Stimulated activated memory B cell treated with anti-CD40 and anti-IgM and Interleukin-4, amounts not matched to agents 10 μg/mL and 1 μg/mL and 100 μg/mL, for 72 hours (primary cell): ENCODE data around the gene TTLL13.
"Not testable (repeated sequence)": the region's sequence is repeated elsewhere in the genome, so short reads cannot be mapped to it uniquely, and the experiment has no call there.

Experiments used
- ATAC-seq: fragments of 150-1000 bp; cut with Tn5 transposase; 2 replicates; pipeline ENCODE4 v1.10.0; 2021
- H3K27ac Mint-ChIP-seq: one replicate; pipeline ENCODE4 v1.8.0; 2022; ENCODE audit warnings: mild to moderate bottlenecking, mixed read lengths
- H3K27me3 Mint-ChIP-seq: one replicate; pipeline ENCODE4 v1.8.0; 2022; ENCODE audit warnings: mixed read lengths
- H3K36me3 Mint-ChIP-seq: one replicate; pipeline ENCODE4 v1.8.0; 2022; ENCODE audit warnings: mixed read lengths
- H3K4me1 Mint-ChIP-seq: one replicate; pipeline ENCODE4 v1.8.0; 2022; ENCODE audit warnings: mixed read lengths
- H3K4me3 Mint-ChIP-seq: one replicate; pipeline ENCODE4 v1.8.0; 2022; ENCODE audit warnings: mild to moderate bottlenecking, moderate library complexity, mixed read lengths
- H3K9me3 Mint-ChIP-seq: one replicate; pipeline ENCODE4 v1.8.0; 2022; ENCODE audit warnings: mixed read lengths

TTLL13 gene

DNA sequence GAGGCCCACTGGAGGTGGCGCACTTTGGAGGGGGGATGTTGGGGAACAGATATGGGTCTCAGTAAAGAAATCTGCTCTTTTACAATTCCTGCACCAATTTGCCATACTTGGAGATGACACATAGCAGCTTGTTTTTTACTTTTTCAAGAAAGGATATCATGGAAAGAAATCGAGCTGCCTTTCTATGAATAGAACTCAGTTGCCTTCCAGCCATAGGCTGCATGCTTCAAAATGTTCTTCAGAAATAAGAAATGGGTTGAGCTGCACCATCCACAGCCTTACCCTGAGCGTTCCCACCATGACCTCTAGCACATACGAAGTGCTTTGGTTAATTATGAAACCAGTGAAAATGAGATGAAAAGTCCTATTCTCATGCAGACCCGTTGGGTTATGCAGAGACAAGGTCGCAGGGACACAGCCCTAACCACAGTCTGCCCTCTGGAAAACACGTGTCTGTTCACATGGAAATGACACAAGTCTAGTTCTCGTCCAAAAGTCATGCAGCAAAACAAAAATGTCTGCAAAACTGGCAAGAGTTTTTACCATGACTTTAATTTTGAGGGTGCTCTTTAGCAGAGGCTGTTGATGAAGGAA lies 52.4 kb downstream of the TTLL13 start:
- no peak for ATAC-seq
- Mint-ChIP-seq H3K4me3 (no peak overlapping the region), H3K27ac (no peak overlapping the region), H3K9me3 (no peaks in the 10 kb centered on the region), H3K4me1 (peaks cover 17% of the 10 kb centered on the region), H3K36me3 (no peaks in the 10 kb centered on the region), H3K27me3 (no peaks in the 10 kb centered on the region)

GRCh38 chr15:90305355-90305754 lies 56.0 kb downstream of the TTLL13 start:
- H3K9me3 Mint-ChIP-seq, H3K27me3 Mint-ChIP-seq, H3K27ac Mint-ChIP-seq: not testable (repeated sequence)

GRCh38 chr15:90305932-90306331 lies 56.6 kb downstream of the TTLL13 start:
- Mint-ChIP-seq H3K9me3 (no peaks in the 10 kb centered on the region), H3K4me1 (peaks cover 21% of the 10 kb centered on the region), H3K27me3 (no peaks in the 10 kb centered on the region), H3K27ac (peak overlapping the region; percentile 44), H3K36me3 (no peaks in the 10 kb centered on the region), H3K4me3 (peak overlapping the region; percentile 33)
- no peak for ATAC-seq

More at GRCh38 chr15:90305355-90305754, 56.0 kb downstream of the TTLL13 start:
- H3K4me1 Mint-ChIP-seq: peaks cover 22% of the 10 kb centered on the region
- not testable (repeated sequence) for ATAC-seq, H3K36me3 Mint-ChIP-seq, H3K4me3 Mint-ChIP-seq

DNA sequence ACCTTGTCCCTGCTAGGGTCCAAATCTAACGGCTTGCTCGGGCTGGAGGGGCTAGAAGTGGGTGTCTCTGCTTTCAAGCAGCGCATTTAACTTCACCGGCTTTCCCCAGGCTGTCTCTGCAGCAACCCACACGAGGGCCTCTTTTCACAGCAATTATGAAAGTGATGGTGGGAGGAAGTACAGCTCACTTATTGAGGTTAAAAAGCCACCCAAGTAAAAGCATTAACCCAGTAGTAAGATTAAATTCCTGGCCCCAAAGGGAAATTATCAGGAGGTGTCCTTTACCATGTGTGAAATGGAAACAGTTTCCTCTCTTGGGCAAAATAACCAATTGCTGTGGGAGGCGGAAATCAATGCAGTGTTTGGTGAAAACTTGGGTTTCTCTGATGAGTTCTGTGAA lies 57.2 kb downstream of the TTLL13 start:
- H3K4me1 Mint-ChIP-seq: peaks cover 15% of the 10 kb centered on the region
- H3K36me3 Mint-ChIP-seq: no peaks in the 10 kb centered on the region
- no peaks in the 10 kb centered on the region for H3K27me3 Mint-ChIP-seq
- ATAC-seq: peak; percentile 87
- no peaks in the 10 kb centered on the region for H3K9me3 Mint-ChIP-seq
- peak overlapping the region; percentile 44 for H3K27ac Mint-ChIP-seq
- H3K4me3 Mint-ChIP-seq: peak overlapping the region; percentile 33

DNA sequence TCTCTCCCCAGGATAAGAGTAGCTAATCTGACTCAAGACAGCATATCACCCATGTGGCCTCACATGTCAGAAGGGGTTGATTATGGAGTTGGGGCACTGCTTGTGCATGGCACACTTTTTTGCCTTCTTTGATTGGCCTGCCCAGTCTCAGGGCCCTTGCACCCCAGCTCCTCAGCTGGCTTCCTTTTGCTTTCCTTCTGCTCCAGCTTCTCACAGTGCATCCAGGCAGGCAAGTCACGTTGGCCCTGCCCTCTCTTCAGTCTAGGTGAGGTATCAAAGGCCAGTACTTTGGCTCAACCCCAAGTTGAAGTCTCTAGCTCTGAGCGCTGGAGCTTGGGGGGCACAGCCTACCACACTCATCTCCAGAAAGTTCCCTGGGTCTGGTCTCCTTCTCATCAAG lies 58.3 kb downstream of the TTLL13 start:
- Mint-ChIP-seq H3K36me3 (no peaks in the 10 kb centered on the region), H3K9me3 (no peaks in the 10 kb centered on the region), H3K4me3 (no peak overlapping the region), H3K4me1 (peaks cover 15% of the 10 kb centered on the region), H3K27ac (no peak overlapping the region), H3K27me3 (no peaks in the 10 kb centered on the region)
- no peak for ATAC-seq

DNA sequence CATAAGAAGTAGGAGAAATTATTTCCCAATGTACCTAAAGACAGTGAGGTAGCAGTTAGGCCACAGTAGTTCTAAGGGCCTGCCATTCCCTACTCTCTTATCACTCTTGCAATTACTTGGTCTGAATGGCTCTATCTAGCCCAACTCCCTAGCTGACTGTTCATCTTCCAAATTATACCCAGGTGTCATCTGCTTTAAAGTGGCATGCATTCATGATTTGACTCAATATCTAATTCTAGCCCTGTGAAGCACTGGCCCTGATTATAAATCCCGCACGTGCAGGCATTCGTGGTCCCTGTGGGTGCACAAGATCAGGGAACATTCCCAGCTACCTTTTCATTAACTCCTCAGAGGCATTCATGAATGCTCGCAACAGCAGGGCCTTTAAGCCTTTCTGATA lies 59.7 kb downstream of the TTLL13 start:
- Mint-ChIP-seq H3K9me3 (no peaks in the 10 kb centered on the region), H3K36me3 (no peaks in the 10 kb centered on the region), H3K4me1 (peaks cover 15% of the 10 kb centered on the region), H3K27me3 (no peaks in the 10 kb centered on the region), H3K27ac (no peak overlapping the region), H3K4me3 (no peak overlapping the region)
- no peak for ATAC-seq
